GM23338 (cell line): ENCODE measurements around the gene UQCRC2.
"Not testable (repeated sequence)": the region's sequence is repeated elsewhere in the genome, so short reads cannot be mapped to it uniquely, and the experiment has no call there.

Experiments
- CTCF ChIP-seq, 2 experiments: fragments of 200-600 bp in 1 of 2; sonication (generic) in 1 of 2; conservative IDR thresholded peaks; 2 replicates each; pipeline versions ENCODE4 v1.5.1 to v1.6.1; 2016 to 2017; ENCODE audit warnings: antibody characterized with exemption in 2 of 2, low read depth in 2 of 2, mild to moderate bottlenecking in 2 of 2, moderate library complexity in 1 of 2
- EZH2 ChIP-seq: fragments of 200-600 bp; sonication (generic); IDR thresholded peaks from one replicate; pipeline ENCODE4 v1.8.0; 2017; ENCODE audit warnings: antibody characterized with exemption, mild to moderate bottlenecking, low read depth; ENCODE audit not compliant: unreplicated experiment
- JUNB ChIP-seq: IDR thresholded peaks from one replicate; pipeline ENCODE4 v1.6.1; 2016; ENCODE audit warnings: antibody characterized with exemption; ENCODE audit not compliant: unreplicated experiment
- POLR2AphosphoS5 ChIP-seq: IDR thresholded peaks from 2 replicates; pipeline ENCODE4 v1.6.1; 2016; ENCODE audit warnings: antibody characterized with exemption, low read depth
- REST ChIP-seq: IDR thresholded peaks from one replicate; pipeline ENCODE4 v1.6.1; 2018; ENCODE audit warnings: antibody characterized with exemption; ENCODE audit not compliant: unreplicated experiment
- STAT1 ChIP-seq: IDR thresholded peaks from one replicate; pipeline ENCODE4 v1.6.1; 2016; ENCODE audit warnings: antibody characterized with exemption; ENCODE audit not compliant: unreplicated experiment

GRCh38 chr16:22002047-22002446 lies 48.9 kb downstream of the UQCRC2 start:
- TF ChIP-seq CTCF (conservative IDR thresholded peaks at IDR 0.05; ENCODE audit: low read depth in 2 of 2); POLR2AphosphoS5; EZH2; REST; JUNB; STAT1: not testable (repeated sequence)
